GM12878 (cell line): ENCODE measurements around the gene NEU1. TPM values are rescaled to one million over a fixed set of nuclear protein-coding genes. Genes with fewer than 3 reads are reported as not detected.
"Not testable (repeated sequence)": the region's sequence is repeated elsewhere in the genome, so short reads cannot be mapped to it uniquely, and the experiment has no call there.

ENCODE experiments used
- ATAC-seq: fragments of 200-7000 bp; cut with Tn5 transposase; 3 replicates; pipeline ENCODE4 v1.9.1; 2020; ENCODE audit warnings: mild to moderate bottlenecking, moderate library complexity
- BruUV-seq: library from RNA; stranded (reverse); fragments of 400-500 nt; replicated peaks from 2 replicates; lab custom pipeline; 2021; lab: Mats Ljungman, UMichigan
- CTCF ChIA-PET: fragments of 300-600 bp; sonication (Branson Sonifier 250); formaldehyde crosslinking; extraction: SDS; loops from one replicate; lab custom pipeline; 2021; ENCODE audit warnings: inconsistent platforms; lab: Yijun Ruan, JAX
- POLR2A ChIA-PET: fragments of 350-600 bp; formaldehyde crosslinking; extraction: SDS; loops from one replicate; lab custom pipeline; 2021; ENCODE audit warnings: inconsistent platforms; lab: Charles Lee
- RAD21 ChIA-PET: fragments of 300-600 bp; sonication (Branson Sonifier 250); formaldehyde crosslinking; loops from one replicate; lab custom pipeline; 2023; ENCODE audit warnings: antibody characterized with exemption; ENCODE audit not compliant: unreplicated experiment; lab: Charles Lee
- SMC1A ChIA-PET: fragments of 300-600 bp; sonication (Branson Sonifier 250); formaldehyde crosslinking; loops from one replicate; lab custom pipeline; 2023; ENCODE audit not compliant: unreplicated experiment, uncharacterized antibody; lab: Charles Lee
- DNase-seq: peaks from one replicate; pipeline ENCODE4 v3.0.0-alpha.2; 2011; ENCODE audit warnings: low read depth, low spot score
- FAIRE-seq: peaks from 3 replicates; lab custom pipeline; 2011; peaks lifted over from hg19 to GRCh38; lab: Jason Lieb, UNC
- H2AFZ ChIP-seq: 2 replicates; pipeline ENCODE4 v1.6.0; 2011; ENCODE audit warnings: low read depth, low read length, control low read depth; ENCODE audit not compliant: control insufficient read depth
- H3K27ac ChIP-seq: 2 replicates; pipeline ENCODE4 v1.5.1; 2011; ENCODE audit warnings: control low read depth; ENCODE audit not compliant: control insufficient read depth, insufficient read depth
- H3K27me3 ChIP-seq, 2 experiments: replicated peaks in 1 of 2; 2 replicates each; pipeline versions ENCODE4 v1.6.0 to v1.6.1; 2011; ENCODE audit warnings: low read length in 1 of 2; ENCODE audit not compliant: control insufficient read depth in 2 of 2, insufficient read depth in 2 of 2
- H3K36me3 ChIP-seq, 2 experiments: 2 replicates each; pipeline ENCODE4 v1.5.1; 2011; ENCODE audit warnings: low read length in 1 of 2; ENCODE audit not compliant: control insufficient read depth in 2 of 2, insufficient read depth in 2 of 2
- H3K4me1 ChIP-seq: 2 replicates; pipeline ENCODE4 v1.6.1; 2011; ENCODE audit warnings: mild to moderate bottlenecking, low read length, moderate library complexity, mixed read lengths; ENCODE audit not compliant: control insufficient read depth, insufficient read depth
- H3K4me2 ChIP-seq: 2 replicates; pipeline ENCODE4 v1.6.0; 2011; ENCODE audit warnings: control low read depth; ENCODE audit not compliant: control insufficient read depth, insufficient read depth
- H3K4me3 ChIP-seq: fragments of 200-600 bp; sonication (generic); 2 replicates; pipeline ENCODE4 v1.5.1; 2016
- H3K79me2 ChIP-seq: 2 replicates; pipeline ENCODE4 v1.6.0; 2011; ENCODE audit warnings: low read length; ENCODE audit not compliant: control insufficient read depth, insufficient read depth
- H3K9ac ChIP-seq: 2 replicates; pipeline ENCODE4 v1.8.0; 2011; ENCODE audit warnings: low read length, control low read depth, mixed read lengths; ENCODE audit not compliant: control insufficient read depth, insufficient read depth
- H3K9me3 ChIP-seq: replicated peaks from 3 replicates; pipeline ENCODE4 v1.5.1; 2011; ENCODE audit warnings: mild to moderate bottlenecking, low read length; ENCODE audit not compliant: control insufficient read depth, insufficient read depth
- H4K20me1 ChIP-seq: 2 replicates; pipeline ENCODE4 v1.6.0; 2011; ENCODE audit not compliant: control insufficient read depth, insufficient read depth
- FOS ChIP-seq: IDR thresholded peaks from 3 replicates; pipeline ENCODE4 v1.6.1; 2011; ENCODE audit warnings: borderline replicate concordance; ENCODE audit not compliant: insufficient read length; ENCODE audit errors: extremely low read depth
- SMAD1 ChIP-seq: fragments of 450-650 bp; IDR thresholded peaks from 2 replicates; pipeline ENCODE4 v1.6.1; 2018; ENCODE audit warnings: mild to moderate bottlenecking, low read depth; ENCODE audit not compliant: partially characterized antibody
- WGBS: methylation state at CpG from one replicate; pipeline ENCODE4 v1.1.6; 2016; ENCODE audit warnings: low lambda C conversion rate; ENCODE audit not compliant: insufficient replicate concordance, insufficient coverage; ENCODE audit errors: missing lambda C conversion rate; 5-methylcytosine and 5-hydroxymethylcytosine counted together
- in situ Hi-C: fragments of 300-500 bp; cut with MboI; formaldehyde crosslinking; loops from 9 replicates; pipeline ENCODE4 v1.14.3; 2018; ENCODE audit warnings: mixed read lengths
- intact Hi-C: fragments of 100-400 bp; cut with micrococcal nuclease; formaldehyde crosslinking; loops from one replicate; pipeline ENCODE4 v1.14.2; 2022; ENCODE audit not compliant: unreplicated experiment
- polyA plus RNA-seq, 11 experiments: library from polyadenylated mRNA; depleted of rRNA in 4 of 11; unstranded in 6 of 11; stranded (reverse) in 5 of 11; fragments of >200 nt; fragmentation: Nextera tagmentation in 4 of 11; fragmentation: Illumina TruSeq in 1 of 11; extraction: Ambion mirVana in 4 of 11; extraction: Trizol in 1 of 11; gene quantifications; 1 replicate in 1 of 11; 2 replicates in 10 of 11; pipeline versions ENCODE4 v1.2.1 to v1.2.3, GENCODE V29; 2011 to 2016; ENCODE audit warnings: inconsistent platforms in 2 of 11, missing spikeins in 2 of 11, low read depth in 1 of 11
- total RNA-seq, 4 experiments: library from RNA; depleted of rRNA in 3 of 4; stranded (reverse); fragments of >200 nt in 3 of 4; fragmentation: Illumina TruSeq in 1 of 4; extraction: Trizol in 1 of 4; gene quantifications; 2 replicates each; pipeline versions ENCODE4 v1.2.1 to v1.2.3, GENCODE V29; 2013 to 2021
- TF ChIP-seq, protein P1 (sequence below): fragments of 450-650 bp; IDR thresholded peaks from 2 replicates; pipeline ENCODE4 v1.6.1; 2018; ENCODE audit warnings: mild to moderate bottlenecking, low read depth, moderate library complexity; ENCODE audit not compliant: partially characterized antibody
- TF ChIP-seq, protein P2 (sequence below): fragments of 450-650 bp; IDR thresholded peaks from 2 replicates; pipeline ENCODE4 v1.6.1; 2017; ENCODE audit warnings: mild to moderate bottlenecking, low read depth, inconsistent platforms; ENCODE audit not compliant: poor library complexity, severe bottlenecking

Gene NEU1
- total and polyA plus RNA-seq, 10 of the 15 experiments (the other 5 are each of a cell fraction or from before 2014, with no cell fraction given), result 7.2 to 26.9 (median 21.6) TPM

DNA sequence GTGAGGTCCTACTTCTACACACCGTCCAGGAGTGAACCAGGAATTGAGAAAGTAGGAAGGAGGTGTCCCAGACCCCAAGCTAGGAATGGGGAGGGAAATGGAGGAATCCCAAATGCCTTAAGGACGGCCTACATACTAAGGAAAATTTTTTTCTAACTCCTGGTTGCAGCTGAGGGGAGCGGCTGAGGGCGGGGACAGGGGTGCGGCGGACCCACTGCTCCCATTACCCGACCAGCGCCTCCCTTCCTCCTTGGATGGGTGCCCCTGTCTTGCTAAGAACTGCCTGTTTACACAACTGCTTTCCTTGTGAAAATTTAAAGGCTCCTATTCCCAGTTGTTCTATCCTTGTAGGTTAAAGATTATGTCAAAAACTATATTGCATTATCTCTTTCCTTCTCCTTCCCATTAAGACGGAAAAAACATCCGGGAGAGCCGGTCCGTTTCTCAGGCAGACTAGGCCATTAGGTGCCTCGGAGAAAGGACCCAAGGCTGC, 35.8 kb downstream of the NEU1 start (continued):
- TF ChIP-seq, protein P1, sequence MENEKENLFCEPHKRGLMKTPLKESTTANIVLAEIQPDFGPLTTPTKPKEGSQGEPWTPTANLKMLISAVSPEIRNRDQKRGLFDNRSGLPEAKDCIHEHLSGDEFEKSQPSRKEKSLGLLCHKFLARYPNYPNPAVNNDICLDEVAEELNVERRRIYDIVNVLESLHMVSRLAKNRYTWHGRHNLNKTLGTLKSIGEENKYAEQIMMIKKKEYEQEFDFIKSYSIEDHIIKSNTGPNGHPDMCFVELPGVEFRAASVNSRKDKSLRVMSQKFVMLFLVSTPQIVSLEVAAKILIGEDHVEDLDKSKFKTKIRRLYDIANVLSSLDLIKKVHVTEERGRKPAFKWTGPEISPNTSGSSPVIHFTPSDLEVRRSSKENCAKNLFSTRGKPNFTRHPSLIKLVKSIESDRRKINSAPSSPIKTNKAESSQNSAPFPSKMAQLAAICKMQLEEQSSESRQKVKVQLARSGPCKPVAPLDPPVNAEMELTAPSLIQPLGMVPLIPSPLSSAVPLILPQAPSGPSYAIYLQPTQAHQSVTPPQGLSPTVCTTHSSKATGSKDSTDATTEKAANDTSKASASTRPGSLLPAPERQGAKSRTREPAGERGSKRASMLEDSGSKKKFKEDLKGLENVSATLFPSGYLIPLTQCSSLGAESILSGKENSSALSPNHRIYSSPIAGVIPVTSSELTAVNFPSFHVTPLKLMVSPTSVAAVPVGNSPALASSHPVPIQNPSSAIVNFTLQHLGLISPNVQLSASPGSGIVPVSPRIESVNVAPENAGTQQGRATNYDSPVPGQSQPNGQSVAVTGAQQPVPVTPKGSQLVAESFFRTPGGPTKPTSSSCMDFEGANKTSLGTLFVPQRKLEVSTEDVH, result peak; percentile 31
- TF ChIP-seq SMAD1 (no peak), FOS (no peak)
- TF ChIP-seq, all 136 proteins: peak for 22

DNA sequence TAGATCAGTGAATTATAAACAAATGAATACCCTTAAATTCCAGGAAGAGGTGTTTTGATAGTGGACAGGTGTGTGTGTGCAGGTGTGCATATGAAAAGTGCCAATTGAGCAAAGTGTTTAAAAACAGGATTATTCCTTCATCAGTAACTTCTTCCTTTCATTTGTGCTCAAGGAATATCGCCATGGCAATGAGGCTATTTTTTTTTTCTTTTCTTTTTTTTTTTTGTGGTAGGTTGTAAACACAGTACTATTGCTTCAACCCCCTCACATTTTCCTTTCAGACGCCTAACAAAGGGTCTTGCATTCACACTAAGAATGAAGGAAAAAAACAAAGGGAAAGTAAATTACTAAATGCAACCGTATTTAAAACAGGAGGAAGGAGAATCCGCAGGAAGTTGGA, 37.1 kb downstream of the NEU1 start:
- POLR2A ChIA-PET, result interaction anchor here (0.6 to 11.3 kb wide), 6 partner anchors 12 to 278 kb away, joined by 3 to 158 read pairs (median 32); partner anchors contain the start of genes CLIC1, HSPA1A, HSPA1L and LSM2
- no peak for FAIRE-seq
- H2AFZ ChIP-seq, result no peak overlapping the region

DNA sequence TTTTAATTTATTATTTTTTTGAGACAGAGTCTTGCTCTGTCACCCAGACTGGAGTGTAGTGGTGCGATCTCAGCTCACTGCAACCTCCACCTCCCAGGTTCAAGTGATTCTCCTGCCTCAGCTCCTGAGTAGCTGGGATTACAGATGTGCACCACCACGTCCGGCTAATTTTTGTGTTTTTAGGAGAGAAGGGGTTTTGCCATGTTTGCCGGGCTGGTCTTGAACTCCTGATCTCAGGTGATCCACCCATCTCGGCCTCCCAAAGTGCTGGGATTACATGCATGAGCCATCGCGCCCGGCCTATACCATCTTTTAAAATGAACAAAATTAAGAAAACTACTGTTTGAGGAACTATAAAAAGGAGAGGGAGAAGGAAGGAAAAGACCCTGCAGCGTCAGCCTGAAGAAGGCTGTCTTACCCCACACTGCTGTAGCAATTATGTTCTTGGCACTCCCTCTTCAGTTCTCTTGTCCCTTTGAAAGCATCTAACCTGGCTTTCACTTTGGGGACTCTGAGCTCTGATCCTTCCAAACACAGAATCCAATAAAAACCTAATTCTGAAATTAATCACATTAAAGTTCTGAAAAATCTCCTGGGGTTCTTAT, 38.9 kb downstream of the NEU1 start:
- 88% methylated on average over 9 of the region's 9 CpGs for WGBS
- not testable (repeated sequence) for H4K20me1 ChIP-seq, FAIRE-seq

More for the DNA sequence above, 37.1 kb downstream of the NEU1 start:
- Histone ChIP-seq H3K4me1 (peaks cover 10% of the 10 kb centered on the region), H3K27ac (no peak overlapping the region; the same call in 1 of the 2 replicates), H3K9me3 (no peaks in the 10 kb centered on the region), H3K36me3 (no peaks in the 10 kb centered on the region), H3K4me2 (no peak overlapping the region), H3K79me2 (peaks cover 17% of the 10 kb centered on the region), H3K27me3 (no peaks in the 10 kb centered on the region), H4K20me1 (no peaks in the 10 kb centered on the region), H3K9ac (no peak overlapping the region), H3K4me3 (0 out of 2 replicates have a peak overlapping the region, but pooled peaks have one; percentile 6)
- intact Hi-C loops (loop anchor here (10.0 kb wide), 1 partner anchor 51 kb away; the partner anchor contains the start of gene VWA7), in situ Hi-C loops (no loop called here)
- TF ChIP-seq, protein P2, sequence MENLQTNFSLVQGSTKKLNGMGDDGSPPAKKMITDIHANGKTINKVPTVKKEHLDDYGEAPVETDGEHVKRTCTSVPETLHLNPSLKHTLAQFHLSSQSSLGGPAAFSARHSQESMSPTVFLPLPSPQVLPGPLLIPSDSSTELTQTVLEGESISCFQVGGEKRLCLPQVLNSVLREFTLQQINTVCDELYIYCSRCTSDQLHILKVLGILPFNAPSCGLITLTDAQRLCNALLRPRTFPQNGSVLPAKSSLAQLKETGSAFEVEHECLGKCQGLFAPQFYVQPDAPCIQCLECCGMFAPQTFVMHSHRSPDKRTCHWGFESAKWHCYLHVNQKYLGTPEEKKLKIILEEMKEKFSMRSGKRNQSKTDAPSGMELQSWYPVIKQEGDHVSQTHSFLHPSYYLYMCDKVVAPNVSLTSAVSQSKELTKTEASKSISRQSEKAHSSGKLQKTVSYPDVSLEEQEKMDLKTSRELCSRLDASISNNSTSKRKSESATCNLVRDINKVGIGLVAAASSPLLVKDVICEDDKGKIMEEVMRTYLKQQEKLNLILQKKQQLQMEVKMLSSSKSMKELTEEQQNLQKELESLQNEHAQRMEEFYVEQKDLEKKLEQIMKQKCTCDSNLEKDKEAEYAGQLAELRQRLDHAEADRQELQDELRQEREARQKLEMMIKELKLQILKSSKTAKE, result no peak
- SMC1A ChIA-PET, result interaction anchor here (1.7 to 2.8 kb wide), 3 partner anchors 12 to 88 kb away, joined by 6 to 22 read pairs (median 12); partner anchors contain the start of gene LSM2
- no peak for DNase-seq
- RAD21 ChIA-PET, result interaction anchor here (0.7 to 1.3 kb wide), 4 partner anchors 30 to 265 kb away, joined by 3 to 5 read pairs (median 3); partner anchors contain the start of genes NEU1 and VARS1
- no peak for ATAC-seq
- 100% methylated on average over 4 of the region's 4 CpGs for WGBS
- CTCF ChIA-PET, result interaction anchor here (0.6 to 2.6 kb wide), 3 partner anchors 13 to 86 kb away, joined by 4 to 13 read pairs (median 5); partner anchors contain the start of gene MSH5
- no TSS peak for BruUV-seq

More for the DNA sequence above, 38.9 kb downstream of the NEU1 start:
- intact Hi-C loops, result loop anchor here (10.0 kb wide), 1 partner anchor 49 kb away; the partner anchor contains the start of gene VWA7
- ChIA-PET POLR2A (interaction anchor here (0.6 to 11.3 kb wide), 8 partner anchors 10 to 231 kb away, joined by 3 to 158 read pairs (median 18); partner anchors contain the start of genes CLIC1, HSPA1A, HSPA1L and LSM2), CTCF (interaction anchor here (0.7 to 2.0 kb wide), 9 partner anchors 8 to 225 kb away, joined by 3 to 5 read pairs (median 4); partner anchors contain the start of genes DDAH2, MSH5 and NEU1), RAD21 (interaction anchor here (1.0 to 1.9 kb wide), 7 partner anchors 8 to 87 kb away, joined by 4 to 10 read pairs (median 6); partner anchors contain the start of genes CLIC1, LSM2 and MSH5), SMC1A (interaction anchor here (1.0 to 2.5 kb wide), 12 partner anchors 9 to 120 kb away, joined by 3 to 13 read pairs (median 5); partner anchors contain the start of genes ABHD16A and LSM2)
- in situ Hi-C loops, H3K4me2 ChIP-seq, DNase-seq, BruUV-seq, H3K9me3 ChIP-seq, H3K4me1 ChIP-seq, H3K27ac ChIP-seq, H3K36me3 ChIP-seq, H3K4me3 ChIP-seq, H3K9ac ChIP-seq, ATAC-seq, H3K79me2 ChIP-seq, H2AFZ ChIP-seq, H3K27me3 ChIP-seq: not testable (repeated sequence)
